ENCODE measurements around the gene TRIM46. TPM values are rescaled to one million over a fixed set of nuclear protein-coding genes. Genes with fewer than 3 reads are reported as not detected.
"Not testable (repeated sequence)": the region's sequence is repeated elsewhere in the genome, so short reads cannot be mapped to it uniquely, and the experiment has no call there.

TRIM46 gene
- total RNA-seq, 1 experiment from 2014 or later, result 6.0 TPM

GRCh38 chr1:155141749-155142148 is 31.9 kb upstream of the TRIM46 start:
- Histone ChIP-seq H2AFZ (no peak overlapping the region), H3K4me3 (no peak overlapping the region), H3F3A (ENCODE audit: insufficient read depth, low read depth) (peaks cover 16% of the 10 kb centered on the region; the same call in 1 of the 2 replicates), H4K20me1 (ENCODE audit: insufficient read depth) (no peaks in the 10 kb centered on the region), H3K36me3 (ENCODE audit: low read depth) (no peaks in the 10 kb centered on the region), H3K4me1 (replicated peaks; ENCODE audit: insufficient read depth) (peaks cover 21% of the 10 kb centered on the region), H3K9me2 (ENCODE audit: insufficient read depth) (no peaks in the 10 kb centered on the region), H3K27me3 (ENCODE audit: insufficient read depth, low read depth) (no peaks in the 10 kb centered on the region), H3K79me2 (ENCODE audit: low read depth) (peaks cover 33% of the 10 kb centered on the region), H3K9me3 (ENCODE audit: insufficient read depth, low read depth) (no peaks in the 10 kb centered on the region), H3K27ac (no peak overlapping the region), H3K4me2 (no peak overlapping the region)
- BruUV-seq (replicated peaks), result no TSS peak
- ChIA-PET POLR2A (ENCODE audit: unreplicated experiment) (no interaction called here), CTCF (no interaction called here)
- no peak for DNase-seq
- intact Hi-C loops (cut with micrococcal nuclease; ENCODE audit: unreplicated experiment), result no loop called here
- TF ChIP-seq EZH2 (IDR thresholded peaks at IDR 0.05; ENCODE audit: low read depth), result no peak

DNA sequence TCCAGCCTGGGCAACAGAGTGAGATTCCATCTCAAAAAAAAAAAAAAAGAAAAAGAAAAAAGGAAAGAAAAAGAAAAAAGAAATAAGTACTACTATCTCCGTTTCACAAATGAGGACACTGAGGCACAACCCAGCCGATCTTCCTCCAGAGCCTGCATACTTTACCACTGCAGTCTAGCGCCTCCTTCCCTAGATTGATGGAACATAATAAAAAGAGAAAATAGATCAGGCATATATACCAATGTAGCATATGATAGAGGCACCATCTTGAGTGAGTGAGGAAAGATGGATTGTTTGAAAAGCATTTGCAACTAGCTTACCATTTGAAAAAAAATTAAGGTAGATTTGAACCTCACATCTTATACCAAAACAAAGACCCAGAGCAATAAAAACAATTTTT is 28.2 kb upstream of the TRIM46 start:
- CTCF ChIA-PET, result interaction anchor here (1.0 kb wide), 1 partner anchor 15 kb away, joined by 3 read pairs; no protein-coding TSS in a partner anchor
- H3K4me2 ChIP-seq, result no peak overlapping the region
- H3K4me1 ChIP-seq (replicated peaks; ENCODE audit: insufficient read depth), result no peaks in the 10 kb centered on the region
- TF ChIP-seq, protein P1, sequence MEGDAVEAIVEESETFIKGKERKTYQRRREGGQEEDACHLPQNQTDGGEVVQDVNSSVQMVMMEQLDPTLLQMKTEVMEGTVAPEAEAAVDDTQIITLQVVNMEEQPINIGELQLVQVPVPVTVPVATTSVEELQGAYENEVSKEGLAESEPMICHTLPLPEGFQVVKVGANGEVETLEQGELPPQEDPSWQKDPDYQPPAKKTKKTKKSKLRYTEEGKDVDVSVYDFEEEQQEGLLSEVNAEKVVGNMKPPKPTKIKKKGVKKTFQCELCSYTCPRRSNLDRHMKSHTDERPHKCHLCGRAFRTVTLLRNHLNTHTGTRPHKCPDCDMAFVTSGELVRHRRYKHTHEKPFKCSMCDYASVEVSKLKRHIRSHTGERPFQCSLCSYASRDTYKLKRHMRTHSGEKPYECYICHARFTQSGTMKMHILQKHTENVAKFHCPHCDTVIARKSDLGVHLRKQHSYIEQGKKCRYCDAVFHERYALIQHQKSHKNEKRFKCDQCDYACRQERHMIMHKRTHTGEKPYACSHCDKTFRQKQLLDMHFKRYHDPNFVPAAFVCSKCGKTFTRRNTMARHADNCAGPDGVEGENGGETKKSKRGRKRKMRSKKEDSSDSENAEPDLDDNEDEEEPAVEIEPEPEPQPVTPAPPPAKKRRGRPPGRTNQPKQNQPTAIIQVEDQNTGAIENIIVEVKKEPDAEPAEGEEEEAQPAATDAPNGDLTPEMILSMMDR (conservative IDR thresholded peaks at IDR 0.05), result no peak; the same call in 1 of the 2 replicates
- TF ChIP-seq EZH2 (IDR thresholded peaks at IDR 0.05; ENCODE audit: low read depth), result no peak
- no peaks in the 10 kb centered on the region for H3K9me3 ChIP-seq (ENCODE audit: insufficient read depth, low read depth)
- no TSS peak for BruUV-seq (replicated peaks)
- no peak for DNase-seq
- POLR2A ChIA-PET (ENCODE audit: unreplicated experiment), result interaction anchor here (0.6 kb wide), 1 partner anchor 19 kb away, joined by 3 read pairs; no protein-coding TSS in a partner anchor
- no peak overlapping the region for H3K27ac ChIP-seq
- no peak overlapping the region for H3K4me3 ChIP-seq
- H2AFZ ChIP-seq, result no peak overlapping the region
- H3K79me2 ChIP-seq (ENCODE audit: low read depth), result no peaks in the 10 kb centered on the region
- H3K36me3 ChIP-seq (ENCODE audit: low read depth), result no peaks in the 10 kb centered on the region
- H4K20me1 ChIP-seq (ENCODE audit: insufficient read depth), result no peaks in the 10 kb centered on the region
- 0 out of 2 replicates have a peak, but pooled peaks cover 4% of the 10 kb centered on the region for H3K27me3 ChIP-seq (ENCODE audit: insufficient read depth, low read depth)
- H3F3A ChIP-seq (ENCODE audit: insufficient read depth, low read depth), result no peaks in the 10 kb centered on the region
- no peaks in the 10 kb centered on the region for H3K9me2 ChIP-seq (ENCODE audit: insufficient read depth)
- intact Hi-C loops (cut with micrococcal nuclease; ENCODE audit: unreplicated experiment), result no loop called here

GRCh38 chr1:155155996-155156643 is 17.5 kb upstream of the TRIM46 start:
- H3K27me3 ChIP-seq (ENCODE audit: insufficient read depth, low read depth); H4K20me1 ChIP-seq (ENCODE audit: insufficient read depth); H3F3A ChIP-seq (ENCODE audit: insufficient read depth, low read depth); BruUV-seq (replicated peaks); CTCF ChIA-PET; H3K27ac ChIP-seq; H3K9me3 ChIP-seq (ENCODE audit: insufficient read depth, low read depth); POLR2A ChIA-PET (ENCODE audit: unreplicated experiment); H3K79me2 ChIP-seq (ENCODE audit: low read depth); H2AFZ ChIP-seq; H3K4me3 ChIP-seq; H3K9me2 ChIP-seq (ENCODE audit: insufficient read depth); H3K4me1 ChIP-seq (replicated peaks; ENCODE audit: insufficient read depth); intact Hi-C loops (cut with micrococcal nuclease; ENCODE audit: unreplicated experiment); H3K4me2 ChIP-seq; H3K36me3 ChIP-seq (ENCODE audit: low read depth); DNase-seq: not testable (repeated sequence)

DNA sequence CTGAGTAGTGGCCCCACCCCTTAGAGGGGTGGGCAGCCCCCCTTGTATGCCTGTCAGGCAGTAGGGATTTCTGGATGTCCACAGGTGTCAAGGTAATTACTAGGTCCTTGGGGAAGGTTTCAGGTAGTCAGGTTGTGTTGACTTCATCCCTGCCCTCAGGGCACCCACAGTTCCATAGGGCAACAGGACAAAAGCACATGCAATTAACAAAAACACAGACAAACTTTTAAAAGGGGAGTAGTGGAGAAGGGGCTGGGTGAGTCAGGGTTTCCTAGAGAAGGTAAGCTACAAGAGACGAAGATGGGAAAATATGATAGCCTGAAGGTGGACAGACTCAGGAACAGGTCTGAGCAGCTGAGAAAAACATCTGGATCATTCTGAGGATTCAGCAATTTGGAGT is 14.7 kb upstream of the TRIM46 start:
- Histone ChIP-seq H3K9me3 (ENCODE audit: insufficient read depth, low read depth) (no peaks in the 10 kb centered on the region), H3K79me2 (ENCODE audit: low read depth) (no peaks in the 10 kb centered on the region), H3K4me2 (no peak overlapping the region), H3K27ac (no peak overlapping the region), H4K20me1 (ENCODE audit: insufficient read depth) (no peaks in the 10 kb centered on the region), H3K4me1 (replicated peaks; ENCODE audit: insufficient read depth) (no peaks in the 10 kb centered on the region), H2AFZ (no peak overlapping the region), H3K4me3 (no peak overlapping the region), H3K27me3 (ENCODE audit: insufficient read depth, low read depth) (no peaks in the 10 kb centered on the region), H3K36me3 (ENCODE audit: low read depth) (no peaks in the 10 kb centered on the region), H3F3A (ENCODE audit: insufficient read depth, low read depth) (no peaks in the 10 kb centered on the region; the same call in 1 of the 2 replicates), H3K9me2 (ENCODE audit: insufficient read depth) (no peaks in the 10 kb centered on the region)
- CTCF ChIA-PET, result no interaction called here
- TF ChIP-seq, protein P1 (conservative IDR thresholded peaks at IDR 0.05), result no peak
- no peak for TF ChIP-seq EZH2 (IDR thresholded peaks at IDR 0.05; ENCODE audit: low read depth)
- intact Hi-C loops (cut with micrococcal nuclease; ENCODE audit: unreplicated experiment), result no loop called here
- no TSS peak for BruUV-seq (replicated peaks)
- POLR2A ChIA-PET (ENCODE audit: unreplicated experiment), result no interaction called here
- DNase-seq, result no peak
